Measurements from ENCODE around the gene KANSL3.

The KANSL3 gene

DNA sequence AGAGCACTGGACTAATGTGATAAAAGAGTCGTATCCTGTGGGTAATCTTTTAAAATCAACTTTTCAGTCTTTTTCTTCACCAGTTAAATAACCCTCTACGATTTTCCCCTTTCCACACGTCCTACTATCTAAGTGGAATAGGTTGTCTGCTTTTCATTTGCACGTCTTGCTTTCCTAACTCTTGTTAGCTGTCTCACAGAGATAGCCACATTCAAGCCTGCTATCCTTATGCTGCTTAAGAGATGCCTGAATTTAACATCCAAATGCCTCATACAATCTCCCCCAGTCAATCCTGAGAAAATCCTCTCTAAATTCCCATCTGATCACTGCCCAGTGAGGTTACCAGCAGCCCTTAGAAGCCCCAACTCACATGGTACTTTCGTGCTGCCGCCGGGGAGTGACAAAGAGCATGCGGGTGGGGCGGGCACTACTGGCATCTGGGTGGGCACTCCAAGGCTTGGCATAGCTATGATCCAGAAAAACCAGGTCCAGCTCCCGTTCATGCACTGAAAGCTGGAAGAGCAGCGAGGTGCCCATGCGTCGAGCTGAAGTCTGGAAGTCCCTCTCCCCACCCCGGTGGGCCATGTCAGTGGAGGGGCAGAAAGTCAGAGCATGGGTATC lies 1.5 kb downstream of the KANSL3 start:
- Histone ChIP-seq H3K4me1 (peaks cover 16% of the 10 kb centered on the region), H3K27ac (peak overlapping the region; percentile 82), H3K27me3 (ENCODE audit: control insufficient read depth, insufficient read depth, low read length) (no peaks in the 10 kb centered on the region), H3K9me3 (ENCODE audit: control insufficient read depth, low read length) (no peaks in the 10 kb centered on the region), H3K79me2 (peaks cover 21% of the 10 kb centered on the region), H3K4me2 (ENCODE audit: low read length) (peak overlapping the region; percentile 91), H3K9ac (no peak overlapping the region), H2AFZ (no peak overlapping the region), H3K36me3 (ENCODE audit: control insufficient read depth, insufficient read depth, low read length) (no peaks in the 10 kb centered on the region), H3K4me3 (ENCODE audit: low read depth, low read length) (peak overlapping the region; percentile 92)
- TF ChIP-seq, protein P1, sequence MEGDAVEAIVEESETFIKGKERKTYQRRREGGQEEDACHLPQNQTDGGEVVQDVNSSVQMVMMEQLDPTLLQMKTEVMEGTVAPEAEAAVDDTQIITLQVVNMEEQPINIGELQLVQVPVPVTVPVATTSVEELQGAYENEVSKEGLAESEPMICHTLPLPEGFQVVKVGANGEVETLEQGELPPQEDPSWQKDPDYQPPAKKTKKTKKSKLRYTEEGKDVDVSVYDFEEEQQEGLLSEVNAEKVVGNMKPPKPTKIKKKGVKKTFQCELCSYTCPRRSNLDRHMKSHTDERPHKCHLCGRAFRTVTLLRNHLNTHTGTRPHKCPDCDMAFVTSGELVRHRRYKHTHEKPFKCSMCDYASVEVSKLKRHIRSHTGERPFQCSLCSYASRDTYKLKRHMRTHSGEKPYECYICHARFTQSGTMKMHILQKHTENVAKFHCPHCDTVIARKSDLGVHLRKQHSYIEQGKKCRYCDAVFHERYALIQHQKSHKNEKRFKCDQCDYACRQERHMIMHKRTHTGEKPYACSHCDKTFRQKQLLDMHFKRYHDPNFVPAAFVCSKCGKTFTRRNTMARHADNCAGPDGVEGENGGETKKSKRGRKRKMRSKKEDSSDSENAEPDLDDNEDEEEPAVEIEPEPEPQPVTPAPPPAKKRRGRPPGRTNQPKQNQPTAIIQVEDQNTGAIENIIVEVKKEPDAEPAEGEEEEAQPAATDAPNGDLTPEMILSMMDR (IDR thresholded peaks at IDR 0.05) = no peak

DNA sequence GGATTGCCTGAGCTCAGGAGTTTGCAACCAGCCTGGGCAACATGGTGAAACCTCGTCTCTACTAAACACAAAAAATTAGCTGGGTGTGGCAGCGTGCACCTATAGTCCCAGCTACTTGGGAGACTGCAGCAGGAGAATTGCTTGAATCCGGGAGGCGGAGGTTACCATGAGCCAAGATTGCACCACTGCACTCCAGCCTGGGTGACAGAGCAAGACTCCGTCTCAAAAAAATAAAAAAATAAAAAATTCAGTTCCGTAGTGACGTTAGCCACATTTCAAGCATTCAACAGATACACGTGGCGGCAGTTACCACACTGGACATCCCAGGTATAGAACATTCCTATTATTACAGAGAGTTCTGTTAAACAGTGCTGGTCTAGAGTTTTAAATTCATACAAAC lies 4.5 kb downstream of the KANSL3 start:
- H3K79me2 ChIP-seq = peaks cover 21% of the 10 kb centered on the region
- H3K4me2 ChIP-seq (ENCODE audit: low read length) = no peak overlapping the region
- no peak overlapping the region for H3K9ac ChIP-seq
- no peak overlapping the region for H2AFZ ChIP-seq
- no peaks in the 10 kb centered on the region for H3K27me3 ChIP-seq (ENCODE audit: control insufficient read depth, insufficient read depth, low read length)
- TF ChIP-seq, protein P1 (IDR thresholded peaks at IDR 0.05) = no peak
- no peaks in the 10 kb centered on the region for H3K9me3 ChIP-seq (ENCODE audit: control insufficient read depth, low read length)
- H3K36me3 ChIP-seq (ENCODE audit: control insufficient read depth, insufficient read depth, low read length) = no peaks in the 10 kb centered on the region
- no peak overlapping the region for H3K4me3 ChIP-seq (ENCODE audit: low read depth, low read length)
- H3K27ac ChIP-seq = no peak overlapping the region
- H3K4me1 ChIP-seq = peaks cover 16% of the 10 kb centered on the region

DNA sequence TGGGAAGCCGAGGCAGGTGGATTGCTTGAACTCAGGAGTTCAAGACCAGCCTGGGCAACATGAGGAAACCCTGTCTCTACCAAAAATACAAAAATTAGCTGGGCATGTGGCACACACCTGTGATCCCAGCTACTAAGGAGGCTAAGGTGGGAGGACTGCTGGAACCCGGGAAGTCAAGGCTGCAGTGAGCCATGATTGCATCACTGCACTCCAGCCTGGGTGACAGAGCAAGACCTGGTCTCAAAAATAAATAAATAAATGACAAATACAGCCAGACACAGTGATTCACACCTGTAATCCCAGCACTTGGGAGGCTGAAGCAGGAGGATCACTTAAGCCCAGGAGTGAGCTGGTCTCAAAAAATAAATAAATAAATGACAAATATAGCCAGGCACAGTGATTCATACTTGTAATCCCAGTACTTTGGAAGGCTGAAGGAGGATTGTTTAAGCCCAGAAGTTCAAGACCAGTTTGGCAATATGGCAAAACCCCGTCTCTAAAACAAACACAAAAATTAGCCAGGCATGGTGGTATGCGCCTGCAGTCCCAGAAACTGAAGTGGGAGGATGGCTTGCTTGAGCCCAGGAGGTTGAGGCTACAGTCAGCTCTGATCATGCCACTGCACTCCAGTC lies 6.2 kb downstream of the KANSL3 start:
- H3K4me2 ChIP-seq (ENCODE audit: low read length) = no peak overlapping the region
- H2AFZ ChIP-seq = no peak overlapping the region
- no peaks in the 10 kb centered on the region for H3K36me3 ChIP-seq (ENCODE audit: control insufficient read depth, insufficient read depth, low read length)
- peaks cover 12% of the 10 kb centered on the region for H3K4me1 ChIP-seq
- H3K9me3 ChIP-seq (ENCODE audit: control insufficient read depth, low read length) = no peaks in the 10 kb centered on the region
- no peak overlapping the region for H3K27ac ChIP-seq
- TF ChIP-seq, protein P1 (IDR thresholded peaks at IDR 0.05) = no peak
- H3K4me3 ChIP-seq (ENCODE audit: low read depth, low read length) = no peak overlapping the region
- H3K27me3 ChIP-seq (ENCODE audit: control insufficient read depth, insufficient read depth, low read length) = no peaks in the 10 kb centered on the region
- peaks cover 13% of the 10 kb centered on the region for H3K79me2 ChIP-seq
- no peak overlapping the region for H3K9ac ChIP-seq

DNA sequence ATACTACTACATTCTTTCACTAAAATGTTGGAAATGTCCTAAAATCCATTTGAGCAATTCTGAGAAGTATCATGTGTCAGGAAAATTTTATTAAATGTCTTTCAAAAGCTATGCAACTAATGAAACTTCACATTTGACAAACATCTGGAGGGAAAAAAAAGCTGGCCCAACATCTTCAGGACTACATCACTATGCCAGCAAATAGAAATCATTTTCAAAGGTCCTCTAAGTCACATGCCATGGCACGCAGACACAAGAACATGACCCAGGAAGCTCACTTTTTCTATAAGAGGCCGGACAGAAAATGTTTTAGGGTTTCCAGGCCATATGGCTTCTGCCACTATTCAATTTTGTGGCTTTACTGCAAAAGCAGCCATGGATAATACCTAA lies 11.6 kb downstream of the KANSL3 start:
- no peaks in the 10 kb centered on the region for H3K9me3 ChIP-seq (ENCODE audit: control insufficient read depth, low read length)
- no peak overlapping the region for H3K27ac ChIP-seq
- TF ChIP-seq, protein P1 (IDR thresholded peaks at IDR 0.05) = no peak

More for the DNA sequence above, 11.6 kb downstream of the KANSL3 start:
- H3K9ac ChIP-seq = no peak overlapping the region
- no peak overlapping the region for H3K4me3 ChIP-seq (ENCODE audit: low read depth, low read length)
- no peak overlapping the region for H3K4me2 ChIP-seq (ENCODE audit: low read length)
- peaks cover 11% of the 10 kb centered on the region for H3K4me1 ChIP-seq
- H3K27me3 ChIP-seq (ENCODE audit: control insufficient read depth, insufficient read depth, low read length) = no peaks in the 10 kb centered on the region
- no peak overlapping the region for H2AFZ ChIP-seq
- H3K36me3 ChIP-seq (ENCODE audit: control insufficient read depth, insufficient read depth, low read length) = no peaks in the 10 kb centered on the region
- H3K79me2 ChIP-seq = peaks cover 11% of the 10 kb centered on the region
